Body of pancreas (tissue), 4 donors: ENCODE data around the gene TUNAR. TPM values are rescaled to one million over a fixed set of nuclear protein-coding genes. Genes with fewer than 3 reads are reported as not detected.

ENCODE experiments used
- ATAC-seq: fragments of 150-250 bp; one replicate; pipeline ENCODE4 v1.9.1; 2016
- DNase-seq, 4 donors: peaks; one replicate each; pipeline ENCODE4 v3.0.0-alpha.2; 2019
- H3K27ac ChIP-seq, 4 donors: fragments of 200-600 bp; sonication (generic); 1 replicate in 3 of 4; 2 replicates in 1 of 4; pipeline versions ENCODE4 v1.5.1 to v1.6.1; 2016 to 2019; ENCODE audit warnings: mild to moderate bottlenecking in 1 of 4, mixed read lengths in 1 of 4, moderate library complexity in 1 of 4
- H3K27me3 ChIP-seq, 2 donors: fragments of 200-600 bp; sonication (generic); one replicate each; pipeline ENCODE4 v1.6.0; 2016; ENCODE audit warnings: mild to moderate bottlenecking in 1 of 2
- H3K36me3 ChIP-seq, 2 donors: fragments of 200-600 bp; sonication (generic); replicated peaks in 1 of 2; 2 replicates each; pipeline ENCODE4 v1.5.1; 2016; ENCODE audit warnings: low read depth in 2 of 2; ENCODE audit not compliant: insufficient read depth in 1 of 2
- H3K4me1 ChIP-seq: fragments of 200-600 bp; sonication (generic); one replicate; pipeline ENCODE4 v1.6.0; 2016
- H3K4me3 ChIP-seq, 2 donors: fragments of 200-600 bp; sonication (generic); 1 replicate in 1 of 2; 2 replicates in 1 of 2; pipeline ENCODE4 v1.5.1; 2016 to 2019
- H3K9me3 ChIP-seq, 3 donors: fragments of 200-600 bp; sonication (generic); 1 replicate in 2 of 3; 2 replicates in 1 of 3; pipeline ENCODE4 v1.5.1; 2016
- POLR2A ChIP-seq, 3 donors: fragments of 450-650 bp; IDR thresholded peaks; one replicate each; pipeline ENCODE4 v1.6.1; 2016; ENCODE audit warnings: antibody characterized with exemption in 3 of 3, mild to moderate bottlenecking in 2 of 3
- WGBS, 2 donors: methylation state at CpG; one replicate each; pipeline ENCODE4 v1.1.5; 2017; 5-methylcytosine and 5-hydroxymethylcytosine counted together
- intact Hi-C: fragments of 100-400 bp; cut with DNase I; formaldehyde crosslinking; loops from one replicate; pipeline ENCODE4 v1.15.1; 2023
- total RNA-seq, 2 donors: library from RNA; depleted of rRNA; stranded (reverse); fragments of >200 nt; gene quantifications; one replicate each; pipeline ENCODE4 v1.1.0, GENCODE V29; 2016
- TF ChIP-seq, protein P1 (sequence below), 7 experiments: fragments of 450-650 bp in 4 of 7; fragments of 200-600 bp in 3 of 7; sonication (generic) in 3 of 7; IDR thresholded peaks; one replicate each; pipeline ENCODE4 v1.5.1; 2016 to 2019; ENCODE audit warnings: antibody characterized with exemption in 7 of 7

TUNAR gene
- total RNA-seq, 2 donors from 2014 or later, result 1.0 TPM; not detected in 1

GRCh38 chr14:95862243-95862642, 14.4 kb upstream of the TUNAR start:
- WGBS, 2 donors, result 4 to 11% methylated on average over 3 of the region's 3 CpGs
- no peak overlapping the region for H3K4me3 ChIP-seq
- DNase-seq, result no peak

DNA sequence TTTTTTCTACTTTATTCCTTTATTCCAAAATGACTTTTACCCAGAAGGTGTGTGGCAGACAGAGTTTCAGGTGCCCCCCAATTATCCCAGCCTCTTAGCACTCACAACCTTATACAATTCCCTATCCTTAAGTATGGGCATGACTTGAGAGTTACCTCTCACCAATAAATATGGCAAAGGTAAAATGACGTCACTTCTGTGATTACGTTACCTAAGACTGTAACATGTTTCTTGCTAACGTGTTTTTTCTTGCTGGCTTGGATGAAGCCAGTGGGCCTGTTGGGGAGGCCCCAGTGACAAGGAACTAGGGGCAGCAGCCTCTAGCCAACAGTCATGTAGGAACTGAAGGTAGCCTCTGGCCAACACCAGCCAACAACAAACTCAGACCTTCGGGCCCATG, 13.3 kb upstream of the TUNAR start:
- TF ChIP-seq, protein P1, sequence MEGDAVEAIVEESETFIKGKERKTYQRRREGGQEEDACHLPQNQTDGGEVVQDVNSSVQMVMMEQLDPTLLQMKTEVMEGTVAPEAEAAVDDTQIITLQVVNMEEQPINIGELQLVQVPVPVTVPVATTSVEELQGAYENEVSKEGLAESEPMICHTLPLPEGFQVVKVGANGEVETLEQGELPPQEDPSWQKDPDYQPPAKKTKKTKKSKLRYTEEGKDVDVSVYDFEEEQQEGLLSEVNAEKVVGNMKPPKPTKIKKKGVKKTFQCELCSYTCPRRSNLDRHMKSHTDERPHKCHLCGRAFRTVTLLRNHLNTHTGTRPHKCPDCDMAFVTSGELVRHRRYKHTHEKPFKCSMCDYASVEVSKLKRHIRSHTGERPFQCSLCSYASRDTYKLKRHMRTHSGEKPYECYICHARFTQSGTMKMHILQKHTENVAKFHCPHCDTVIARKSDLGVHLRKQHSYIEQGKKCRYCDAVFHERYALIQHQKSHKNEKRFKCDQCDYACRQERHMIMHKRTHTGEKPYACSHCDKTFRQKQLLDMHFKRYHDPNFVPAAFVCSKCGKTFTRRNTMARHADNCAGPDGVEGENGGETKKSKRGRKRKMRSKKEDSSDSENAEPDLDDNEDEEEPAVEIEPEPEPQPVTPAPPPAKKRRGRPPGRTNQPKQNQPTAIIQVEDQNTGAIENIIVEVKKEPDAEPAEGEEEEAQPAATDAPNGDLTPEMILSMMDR (IDR thresholded peaks at IDR 0.05), result no peak
- TF ChIP-seq POLR2A (IDR thresholded peaks at IDR 0.05), result no peak
- intact Hi-C loops, result no loop called here
- H3K9me3 ChIP-seq, result no peaks in the 10 kb centered on the region
- DNase-seq, result no peak
- no peak for ATAC-seq
- H3K36me3 ChIP-seq, result no peaks in the 10 kb centered on the region
- no peak overlapping the region for H3K4me3 ChIP-seq
- no peaks in the 10 kb centered on the region for H3K4me1 ChIP-seq
- no peaks in the 10 kb centered on the region for H3K27me3 ChIP-seq
- WGBS, 2 donors, result 65 to 68% methylated on average over 4 of the region's 4 CpGs
- no peak overlapping the region for H3K27ac ChIP-seq

More at GRCh38 chr14:95862243-95862642, 14.4 kb upstream of the TUNAR start:
- Histone ChIP-seq H3K27ac (no peak overlapping the region), H3K4me1 (no peaks in the 10 kb centered on the region), H3K36me3 (no peaks in the 10 kb centered on the region), H3K9me3 (no peaks in the 10 kb centered on the region), H3K27me3 (no peaks in the 10 kb centered on the region)
- ATAC-seq, result no peak
- TF ChIP-seq, protein P1 (IDR thresholded peaks at IDR 0.05), result no peak
- intact Hi-C loops, result no loop called here

DNA sequence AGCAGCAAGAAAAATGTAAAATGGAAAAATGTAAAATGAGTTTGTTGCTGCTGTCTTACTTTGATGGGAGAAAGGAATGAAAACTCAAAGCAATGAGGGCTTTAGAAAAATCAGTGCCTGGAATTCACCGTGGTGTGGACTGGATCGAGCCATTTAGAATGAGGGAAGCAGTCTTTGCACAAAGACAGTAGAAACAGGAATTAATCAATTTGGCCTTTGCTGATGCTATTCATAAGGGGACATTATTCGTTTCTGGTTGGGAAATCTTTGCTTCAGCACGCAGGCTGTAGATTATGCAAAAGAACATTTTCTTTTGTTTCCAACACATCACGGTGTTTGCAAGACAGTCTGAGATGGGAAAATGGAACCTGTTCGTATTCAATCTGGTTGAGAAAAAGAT, 6.9 kb upstream of the TUNAR start:
- no peak overlapping the region for H3K4me3 ChIP-seq
- WGBS, 2 donors, result 55 to 59% methylated on average over 6 of the region's 6 CpGs
- TF ChIP-seq, protein P1 (IDR thresholded peaks at IDR 0.05), result no peak
- TF ChIP-seq POLR2A (IDR thresholded peaks at IDR 0.05), result no peak
- no peaks in the 10 kb centered on the region for H3K27me3 ChIP-seq
- intact Hi-C loops, result no loop called here
- H3K4me1 ChIP-seq, result no peaks in the 10 kb centered on the region
- no peaks in the 10 kb centered on the region for H3K9me3 ChIP-seq
- ATAC-seq, result no peak
- no peak overlapping the region for H3K27ac ChIP-seq
- no peaks in the 10 kb centered on the region for H3K36me3 ChIP-seq
- DNase-seq, result no peak

- Histone ChIP-seq H3K27ac (no peak overlapping the region), H3K9me3 (no peaks in the 10 kb centered on the region), H3K4me3 (no peak overlapping the region), H3K36me3 (no peaks in the 10 kb centered on the region), H3K27me3 (no peaks in the 10 kb centered on the region), H3K4me1 (peaks cover 1% of the 10 kb centered on the region)
- DNase-seq, result no peak
- intact Hi-C loops, result no loop called here
- no peak for ATAC-seq
- no peak for TF ChIP-seq POLR2A (IDR thresholded peaks at IDR 0.05)
- TF ChIP-seq, protein P1 (IDR thresholded peaks at IDR 0.05), result no peak
- 66 to 78% methylated on average over 7 of the region's 7 CpGs for WGBS, 2 donors
Measured at GRCh38 chr14:95870772-95871171, 5.9 kb upstream of the TUNAR start.

DNA sequence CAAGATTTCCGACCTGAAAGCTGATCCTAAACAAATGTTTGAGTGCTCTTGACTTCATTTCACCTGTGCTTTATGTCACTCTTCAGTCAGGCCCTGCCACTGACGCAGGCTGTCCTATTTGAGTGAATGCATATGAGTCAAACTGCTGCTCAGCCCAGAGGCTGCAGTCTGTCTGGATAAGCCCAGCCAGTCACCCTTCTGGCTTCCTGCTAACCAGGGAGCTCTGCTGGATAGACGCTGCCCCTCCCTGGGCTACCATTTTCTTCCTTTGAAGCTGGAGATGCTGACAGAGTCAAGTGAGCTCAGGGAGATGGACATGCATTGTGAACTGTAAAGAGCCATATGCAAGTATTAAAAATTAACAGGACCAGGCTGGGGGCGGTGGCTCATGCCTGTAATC, 5.1 kb upstream of the TUNAR start:
- no peak overlapping the region for H3K27ac ChIP-seq
- H3K27me3 ChIP-seq, result no peaks in the 10 kb centered on the region
- intact Hi-C loops, result no loop called here
- WGBS, 2 donors, result 42 to 45% methylated on average over 4 of the region's 4 CpGs
- DNase-seq (no peak), ATAC-seq (no peak)
- H3K9me3 ChIP-seq, result no peaks in the 10 kb centered on the region
- H3K4me3 ChIP-seq, result no peak overlapping the region
- TF ChIP-seq, protein P1 (IDR thresholded peaks at IDR 0.05), result no peak
- TF ChIP-seq POLR2A (IDR thresholded peaks at IDR 0.05), result no peak
- no peaks in the 10 kb centered on the region for H3K36me3 ChIP-seq
- peaks cover 9% of the 10 kb centered on the region for H3K4me1 ChIP-seq
